H9 (cell line): ENCODE results near the gene ADH7. TPM values are rescaled to one million over a fixed set of nuclear protein-coding genes. Genes with fewer than 3 reads are reported as not detected.

Source experiments
- DNase-seq: peaks from one replicate; pipeline ENCODE4 v3.0.0-alpha.2; 2017
- H2AFZ ChIP-seq: one replicate; pipeline ENCODE4 v1.6.1; 2013; ENCODE audit warnings: mild to moderate bottlenecking, low read length, control low read depth, moderate library complexity
- H2AK5ac ChIP-seq: 2 replicates; pipeline ENCODE4 v1.6.1; 2013; ENCODE audit warnings: low read length, control low read depth, mixed read lengths; ENCODE audit not compliant: insufficient read length
- H2BK120ac ChIP-seq: one replicate; pipeline ENCODE4 v1.6.1; 2013; ENCODE audit warnings: low read depth, mild to moderate bottlenecking, low read length, control low read depth, inconsistent platforms; ENCODE audit not compliant: poor library complexity, severe bottlenecking
- H2BK12ac ChIP-seq: 2 replicates; pipeline ENCODE4 v1.6.1; 2013; ENCODE audit warnings: low read length, control low read depth, mixed read lengths, low read depth; ENCODE audit not compliant: insufficient read length
- H2BK15ac ChIP-seq: 2 replicates; pipeline ENCODE4 v1.6.1; 2013; ENCODE audit warnings: low read depth, low read length, control low read depth
- H2BK20ac ChIP-seq: one replicate; pipeline ENCODE4 v1.6.1; 2013; ENCODE audit warnings: low read depth, mild to moderate bottlenecking, low read length, control low read depth, inconsistent platforms; ENCODE audit not compliant: poor library complexity, severe bottlenecking
- H2BK5ac ChIP-seq: 2 replicates; pipeline ENCODE4 v1.6.1; 2013; ENCODE audit warnings: low read length, control low read depth, mixed read lengths; ENCODE audit not compliant: insufficient read length
- H3K14ac ChIP-seq: 2 replicates; pipeline ENCODE4 v1.6.1; 2013; ENCODE audit warnings: low read length, control low read depth; ENCODE audit not compliant: insufficient read depth
- H3K18ac ChIP-seq: 2 replicates; pipeline ENCODE4 v1.6.1; 2013; ENCODE audit warnings: low read depth, mild to moderate bottlenecking, mixed read lengths, low read length, control low read depth; ENCODE audit not compliant: insufficient read length
- H3K23ac ChIP-seq: 2 replicates; pipeline ENCODE4 v1.6.1; 2013; ENCODE audit warnings: low read length, control low read depth, mixed read lengths, low read depth; ENCODE audit not compliant: insufficient read length
- H3K23me2 ChIP-seq: 2 replicates; pipeline ENCODE4 v1.6.1; 2013; ENCODE audit warnings: low read depth, mild to moderate bottlenecking, mixed read lengths, low read length, control low read depth; ENCODE audit not compliant: insufficient read length, poor library complexity, severe bottlenecking
- H3K27ac ChIP-seq: 2 replicates; pipeline ENCODE4 v1.5.1; 2013; ENCODE audit warnings: low read length, control low read depth, mixed read lengths, low read depth; ENCODE audit not compliant: insufficient read length
- H3K27me3 ChIP-seq: 2 replicates; pipeline ENCODE4 v1.6.1; 2013; ENCODE audit warnings: low read length, control low read depth, inconsistent platforms; ENCODE audit not compliant: insufficient read depth
- H3K4ac ChIP-seq: 2 replicates; pipeline ENCODE4 v1.6.1; 2013; ENCODE audit warnings: low read depth, mild to moderate bottlenecking, control low read depth, inconsistent platforms, low read length, moderate library complexity
- H3K4me1 ChIP-seq: 2 replicates; pipeline ENCODE4 v1.6.1; 2013; ENCODE audit warnings: low read length, control low read depth, inconsistent platforms; ENCODE audit not compliant: insufficient read depth
- H3K4me2 ChIP-seq: 2 replicates; pipeline ENCODE4 v1.6.1; 2013; ENCODE audit warnings: low read length, control low read depth, mixed read lengths; ENCODE audit not compliant: insufficient read length, insufficient read depth
- H3K56ac ChIP-seq: 2 replicates; pipeline ENCODE4 v1.6.1; 2013; ENCODE audit warnings: low read depth, mild to moderate bottlenecking, mixed read lengths, low read length, control low read depth; ENCODE audit not compliant: insufficient read length
- H3K79me1 ChIP-seq: 2 replicates; pipeline ENCODE4 v1.6.1; 2013; ENCODE audit warnings: low read depth, mild to moderate bottlenecking, moderate library complexity, low read length, control low read depth, inconsistent platforms; ENCODE audit not compliant: insufficient read depth, poor library complexity, severe bottlenecking
- H3K79me2 ChIP-seq: 2 replicates; pipeline ENCODE4 v1.6.1; 2013; ENCODE audit warnings: low read length, control low read depth, inconsistent platforms; ENCODE audit not compliant: insufficient read depth
- H3K9ac ChIP-seq: 2 replicates; pipeline ENCODE4 v1.6.1; 2013; ENCODE audit warnings: low read length, control low read depth, mixed read lengths; ENCODE audit not compliant: insufficient read length; ENCODE audit errors: extremely low read depth
- H3K9me3 ChIP-seq: one replicate; pipeline ENCODE4 v1.6.1; 2013; ENCODE audit warnings: low read depth, low read length, inconsistent platforms; ENCODE audit not compliant: control insufficient read depth
- H3T11ph ChIP-seq: one replicate; pipeline ENCODE4 v1.6.1; 2013; ENCODE audit warnings: mild to moderate bottlenecking, low read length, control low read depth, inconsistent platforms
- H4K20me1 ChIP-seq: one replicate; pipeline ENCODE4 v1.6.1; 2013; ENCODE audit not compliant: control insufficient read depth, insufficient read length, insufficient read depth
- H4K5ac ChIP-seq: 2 replicates; pipeline ENCODE4 v1.6.1; 2013; ENCODE audit warnings: low read depth, mild to moderate bottlenecking, mixed read lengths, low read length, control low read depth; ENCODE audit not compliant: insufficient read length
- H4K8ac ChIP-seq: replicated peaks from 2 replicates; pipeline ENCODE4 v1.6.1; 2013; ENCODE audit warnings: low read length, control low read depth, mixed read lengths, low read depth; ENCODE audit not compliant: insufficient read length
- H4K91ac ChIP-seq: 2 replicates; pipeline ENCODE4 v1.6.1; 2013; ENCODE audit warnings: low read depth, mild to moderate bottlenecking, moderate library complexity, mixed read lengths, low read length, control low read depth; ENCODE audit not compliant: insufficient read length
- H3K27ac Mint-ChIP-seq, 3 experiments: 2 replicates in 2 of 3; 3 replicates in 1 of 3; pipeline ENCODE4 v1.8.0; 2020 to 2021; ENCODE audit warnings: mixed read lengths in 3 of 3, mild to moderate bottlenecking in 1 of 3, moderate library complexity in 1 of 3
- H3K27me3 Mint-ChIP-seq: 2 replicates; pipeline ENCODE4 v1.8.0; 2021; ENCODE audit warnings: low read depth, mild to moderate bottlenecking, moderate library complexity, mixed read lengths
- H3K36me3 Mint-ChIP-seq, 3 experiments: 2 replicates in 2 of 3; 3 replicates in 1 of 3; pipeline ENCODE4 v1.8.0; 2020 to 2021; ENCODE audit warnings: low read depth in 3 of 3, mixed read lengths in 3 of 3; ENCODE audit not compliant: insufficient read depth in 1 of 3
- H3K4me1 Mint-ChIP-seq, 2 experiments: 2 replicates each; pipeline ENCODE4 v1.8.0; 2020; ENCODE audit warnings: mixed read lengths in 2 of 2
- H3K4me3 Mint-ChIP-seq, 2 experiments: 2 replicates in 1 of 2; 3 replicates in 1 of 2; pipeline ENCODE4 v1.8.0; 2020 to 2021; ENCODE audit warnings: mild to moderate bottlenecking in 2 of 2, mixed read lengths in 2 of 2, moderate library complexity in 1 of 2
- H3K9me3 Mint-ChIP-seq, 2 experiments: 2 replicates in 1 of 2; 3 replicates in 1 of 2; pipeline ENCODE4 v1.8.0; 2020; ENCODE audit warnings: mild to moderate bottlenecking in 2 of 2, mixed read lengths in 2 of 2, moderate library complexity in 1 of 2
- total RNA-seq: library from RNA; stranded (reverse); gene quantifications from 2 replicates; pipeline ENCODE4 v1.2.1, GENCODE V29; 2021
- TF ChIP-seq, protein P1 (sequence below): fragments of 200-600 bp; sonication (generic); conservative IDR thresholded peaks from 3 replicates; pipeline ENCODE4 v1.8.0; 2021; ENCODE audit warnings: antibody characterized with exemption, mild to moderate bottlenecking

Gene ADH7
- total RNA-seq, 1 experiment from 2014 or later = not detected

DNA sequence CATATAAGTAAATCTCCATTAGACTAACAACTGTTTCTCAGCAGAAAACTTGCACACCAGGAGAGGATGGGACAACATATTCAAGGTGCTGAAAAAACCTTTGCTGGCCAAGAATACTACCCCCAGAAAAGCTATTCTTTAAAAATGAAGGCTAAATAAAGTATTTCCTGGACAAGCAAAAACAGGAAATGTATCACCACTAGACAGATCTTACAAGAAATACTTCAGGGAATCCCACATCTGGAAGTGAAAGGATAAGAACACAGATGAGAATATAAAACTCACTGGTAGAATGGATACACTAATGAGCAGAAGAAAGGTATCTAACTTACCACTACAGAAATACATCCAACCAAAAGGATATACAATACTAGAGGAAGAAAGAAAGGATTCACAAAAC lies 55.6 kb downstream of the ADH7 start:
- no peak overlapping the region for H3K18ac ChIP-seq
- H3K23me2 ChIP-seq = no peaks in the 10 kb centered on the region
- H2AFZ ChIP-seq = no peak overlapping the region
- no peaks in the 10 kb centered on the region for H3K9me3 ChIP-seq
- H3T11ph ChIP-seq = no peak overlapping the region
- H2BK12ac ChIP-seq = no peak overlapping the region
- no peak overlapping the region for H3K14ac ChIP-seq
- no peaks in the 10 kb centered on the region for H3K4me1 ChIP-seq
- H3K4ac ChIP-seq = no peak overlapping the region
- no peak overlapping the region for H2BK20ac ChIP-seq
- no peaks in the 10 kb centered on the region; the same call in 1 of the 2 replicates for H3K27me3 Mint-ChIP-seq
- TF ChIP-seq, protein P1, sequence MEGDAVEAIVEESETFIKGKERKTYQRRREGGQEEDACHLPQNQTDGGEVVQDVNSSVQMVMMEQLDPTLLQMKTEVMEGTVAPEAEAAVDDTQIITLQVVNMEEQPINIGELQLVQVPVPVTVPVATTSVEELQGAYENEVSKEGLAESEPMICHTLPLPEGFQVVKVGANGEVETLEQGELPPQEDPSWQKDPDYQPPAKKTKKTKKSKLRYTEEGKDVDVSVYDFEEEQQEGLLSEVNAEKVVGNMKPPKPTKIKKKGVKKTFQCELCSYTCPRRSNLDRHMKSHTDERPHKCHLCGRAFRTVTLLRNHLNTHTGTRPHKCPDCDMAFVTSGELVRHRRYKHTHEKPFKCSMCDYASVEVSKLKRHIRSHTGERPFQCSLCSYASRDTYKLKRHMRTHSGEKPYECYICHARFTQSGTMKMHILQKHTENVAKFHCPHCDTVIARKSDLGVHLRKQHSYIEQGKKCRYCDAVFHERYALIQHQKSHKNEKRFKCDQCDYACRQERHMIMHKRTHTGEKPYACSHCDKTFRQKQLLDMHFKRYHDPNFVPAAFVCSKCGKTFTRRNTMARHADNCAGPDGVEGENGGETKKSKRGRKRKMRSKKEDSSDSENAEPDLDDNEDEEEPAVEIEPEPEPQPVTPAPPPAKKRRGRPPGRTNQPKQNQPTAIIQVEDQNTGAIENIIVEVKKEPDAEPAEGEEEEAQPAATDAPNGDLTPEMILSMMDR = no peak
- H4K91ac ChIP-seq = no peak overlapping the region
- no peaks in the 10 kb centered on the region for H3K79me1 ChIP-seq
- H3K79me2 ChIP-seq = no peaks in the 10 kb centered on the region
- no peak overlapping the region for H3K27ac Mint-ChIP-seq
- H3K56ac ChIP-seq = no peak overlapping the region
- no peaks in the 10 kb centered on the region for H3K27me3 ChIP-seq
- H3K9me3 Mint-ChIP-seq = peaks cover 16 to 18% of the 10 kb centered on the region in 2 experiments
- H4K5ac ChIP-seq = no peak overlapping the region
- H2BK120ac ChIP-seq = no peak overlapping the region
- H4K8ac ChIP-seq = no peak overlapping the region
- DNase-seq = no peak
- H3K4me1 Mint-ChIP-seq = no peaks in the 10 kb centered on the region; a peak in 1 of 4 replicates
- no peak overlapping the region for H3K4me3 Mint-ChIP-seq
- H3K4me2 ChIP-seq = no peak overlapping the region
- H3K36me3 Mint-ChIP-seq = peaks cover 2 to 16% (median 4%) of the 10 kb centered on the region in 3 experiments; a peak in 6 of 7 replicates
- H3K9ac ChIP-seq = no peak overlapping the region
- no peak overlapping the region for H3K27ac ChIP-seq
- H3K23ac ChIP-seq = no peak overlapping the region
- no peak overlapping the region for H2BK15ac ChIP-seq
- H4K20me1 ChIP-seq = no peaks in the 10 kb centered on the region
- no peak overlapping the region for H2AK5ac ChIP-seq
- no peak overlapping the region for H2BK5ac ChIP-seq
